Neural progenitor cell (in vitro differentiated cells): ENCODE results near the gene CRISPLD2. TPM values are rescaled to one million over a fixed set of nuclear protein-coding genes. Genes with fewer than 3 reads are reported as not detected.

ENCODE experiments used
- DNase-seq: peaks from one replicate; pipeline ENCODE4 v3.0.0-alpha.2; 2016; ENCODE audit warnings: low spot score
- H2AFZ ChIP-seq: fragments of 200-600 bp; sonication (generic); replicated peaks from 2 replicates; pipeline ENCODE4 v1.6.1; 2016; ENCODE audit warnings: antibody characterized with exemption
- H3F3A ChIP-seq: fragments of 200-600 bp; sonication (generic); 2 replicates; pipeline ENCODE4 v1.6.1; 2016; ENCODE audit warnings: antibody characterized with exemption, low read depth
- H3K27ac ChIP-seq: fragments of 200-600 bp; sonication (generic); 2 replicates; pipeline ENCODE4 v1.5.1; 2016; ENCODE audit warnings: mild to moderate bottlenecking
- H3K27me3 ChIP-seq: fragments of 200-600 bp; sonication (generic); 2 replicates; pipeline ENCODE4 v1.6.1; 2016; ENCODE audit warnings: mild to moderate bottlenecking, moderate library complexity
- H3K36me3 ChIP-seq: fragments of 200-600 bp; sonication (generic); 2 replicates; pipeline ENCODE4 v1.5.1; 2016
- H3K4me1 ChIP-seq: fragments of 200-600 bp; sonication (generic); 2 replicates; pipeline ENCODE4 v1.6.1; 2016; ENCODE audit warnings: mixed run types
- H3K4me2 ChIP-seq: fragments of 200-600 bp; sonication (generic); 2 replicates; pipeline ENCODE4 v1.6.1; 2016
- H3K4me3 ChIP-seq: fragments of 200-600 bp; sonication (generic); 2 replicates; pipeline ENCODE4 v1.5.1; 2016
- H3K79me2 ChIP-seq: fragments of 200-600 bp; sonication (generic); 2 replicates; pipeline ENCODE4 v1.6.1; 2016; ENCODE audit warnings: low read depth
- H3K9ac ChIP-seq: fragments of 200-600 bp; sonication (generic); 2 replicates; pipeline ENCODE4 v1.6.1; 2016
- H3K9me3 ChIP-seq: fragments of 200-600 bp; sonication (generic); 2 replicates; pipeline ENCODE4 v1.5.1; 2016; ENCODE audit warnings: low read depth
- H4K20me1 ChIP-seq: fragments of 200-600 bp; sonication (generic); 2 replicates; pipeline ENCODE4 v1.6.1; 2016; ENCODE audit warnings: low read depth
- H3K27ac Mint-ChIP-seq: 3 replicates; pipeline ENCODE4 v1.8.0; 2021; ENCODE audit warnings: mixed read lengths
- H3K27me3 Mint-ChIP-seq: 2 replicates; pipeline ENCODE4 v1.8.0; 2022; ENCODE audit warnings: low read depth, mild to moderate bottlenecking, inconsistent platforms, moderate library complexity, mixed read lengths; ENCODE audit not compliant: insufficient read depth
- H3K36me3 Mint-ChIP-seq: 3 replicates; pipeline ENCODE4 v1.8.0; 2021; ENCODE audit warnings: mixed read lengths
- H3K4me1 Mint-ChIP-seq: 3 replicates; pipeline ENCODE4 v1.8.0; 2021; ENCODE audit warnings: mixed read lengths
- H3K4me3 Mint-ChIP-seq: 3 replicates; pipeline ENCODE4 v1.8.0; 2021; ENCODE audit warnings: mild to moderate bottlenecking, moderate library complexity, mixed read lengths
- H3K9me3 Mint-ChIP-seq: 3 replicates; pipeline ENCODE4 v1.8.0; 2020; ENCODE audit warnings: mixed read lengths
- EZH2 ChIP-seq: fragments of 200-600 bp; sonication (generic); IDR thresholded peaks from 2 replicates; pipeline ENCODE4 v1.6.1; 2017; ENCODE audit warnings: antibody characterized with exemption, mild to moderate bottlenecking, moderate library complexity
- EZH2phosphoT487 ChIP-seq: fragments of 200-600 bp; sonication (generic); IDR thresholded peaks from 2 replicates; pipeline ENCODE4 v1.6.1; 2017; ENCODE audit warnings: antibody characterized with exemption
- total RNA-seq: library from RNA; depleted of rRNA; stranded (reverse); fragments of >200 nt; gene quantifications from 2 replicates; pipeline ENCODE4 v1.2.3, GENCODE V29; 2015; ENCODE audit warnings: low replicate concordance
- TF ChIP-seq, protein P1 (sequence below): fragments of 200-600 bp; sonication (generic); IDR thresholded peaks from 2 replicates; pipeline ENCODE4 v1.5.1; 2017; ENCODE audit warnings: antibody characterized with exemption, mild to moderate bottlenecking

CRISPLD2 gene
- total RNA-seq, 1 donor from 2014 or later, result 0.11 TPM

DNA sequence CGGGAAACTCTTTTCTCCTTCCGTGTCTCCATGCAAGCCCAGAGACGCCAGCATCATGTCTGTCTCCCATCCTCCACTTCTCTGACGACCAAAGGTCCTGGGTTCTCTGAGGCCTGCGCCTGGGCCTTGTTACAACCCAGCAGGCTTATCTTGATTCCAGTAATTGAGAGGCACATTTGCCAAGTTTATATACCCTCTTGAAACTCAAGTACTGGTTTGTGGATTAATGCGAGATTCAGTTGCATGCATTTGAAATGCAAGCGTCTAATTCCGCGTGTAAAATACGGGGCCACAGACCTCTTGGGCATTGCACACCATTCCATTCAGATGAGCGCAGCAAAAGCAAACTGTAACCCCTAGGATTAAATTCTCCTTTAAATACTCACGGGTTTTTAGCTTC is 28.7 kb upstream of the CRISPLD2 start:
- H3K4me3 Mint-ChIP-seq, result no peak overlapping the region
- no peak overlapping the region for H3K4me2 ChIP-seq

GRCh38 chr16:84791501-84791900 is 28.3 kb upstream of the CRISPLD2 start:
- no peaks in the 10 kb centered on the region for H3K79me2 ChIP-seq
- H2AFZ ChIP-seq, result no peak overlapping the region
- H3K4me3 ChIP-seq, result no peak overlapping the region
- TF ChIP-seq EZH2phosphoT487 (no peak), EZH2 (no peak)
- TF ChIP-seq, protein P1, sequence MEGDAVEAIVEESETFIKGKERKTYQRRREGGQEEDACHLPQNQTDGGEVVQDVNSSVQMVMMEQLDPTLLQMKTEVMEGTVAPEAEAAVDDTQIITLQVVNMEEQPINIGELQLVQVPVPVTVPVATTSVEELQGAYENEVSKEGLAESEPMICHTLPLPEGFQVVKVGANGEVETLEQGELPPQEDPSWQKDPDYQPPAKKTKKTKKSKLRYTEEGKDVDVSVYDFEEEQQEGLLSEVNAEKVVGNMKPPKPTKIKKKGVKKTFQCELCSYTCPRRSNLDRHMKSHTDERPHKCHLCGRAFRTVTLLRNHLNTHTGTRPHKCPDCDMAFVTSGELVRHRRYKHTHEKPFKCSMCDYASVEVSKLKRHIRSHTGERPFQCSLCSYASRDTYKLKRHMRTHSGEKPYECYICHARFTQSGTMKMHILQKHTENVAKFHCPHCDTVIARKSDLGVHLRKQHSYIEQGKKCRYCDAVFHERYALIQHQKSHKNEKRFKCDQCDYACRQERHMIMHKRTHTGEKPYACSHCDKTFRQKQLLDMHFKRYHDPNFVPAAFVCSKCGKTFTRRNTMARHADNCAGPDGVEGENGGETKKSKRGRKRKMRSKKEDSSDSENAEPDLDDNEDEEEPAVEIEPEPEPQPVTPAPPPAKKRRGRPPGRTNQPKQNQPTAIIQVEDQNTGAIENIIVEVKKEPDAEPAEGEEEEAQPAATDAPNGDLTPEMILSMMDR, result no peak
- H3K27ac ChIP-seq, result no peak overlapping the region
- Mint-ChIP-seq H3K4me1 (peaks cover 5% of the 10 kb centered on the region), H3K27ac (no peak overlapping the region), H3K36me3 (no peaks in the 10 kb centered on the region), H3K9me3 (no peaks in the 10 kb centered on the region), H3K4me3 (no peak overlapping the region), H3K27me3 (peaks cover 3% of the 10 kb centered on the region)
- H3K27me3 ChIP-seq, result no peaks in the 10 kb centered on the region
- H3K4me2 ChIP-seq, result no peak overlapping the region
- no peaks in the 10 kb centered on the region for H4K20me1 ChIP-seq
- H3F3A ChIP-seq, result no peaks in the 10 kb centered on the region
- no peak overlapping the region for H3K9ac ChIP-seq
- no peak for DNase-seq
- H3K9me3 ChIP-seq, result no peaks in the 10 kb centered on the region
- H3K4me1 ChIP-seq, result no peaks in the 10 kb centered on the region
- H3K36me3 ChIP-seq, result no peaks in the 10 kb centered on the region

More for the DNA sequence above, 28.7 kb upstream of the CRISPLD2 start:
- no peak overlapping the region for H3K9ac ChIP-seq
- H2AFZ ChIP-seq, result no peak overlapping the region
- no peak for TF ChIP-seq EZH2phosphoT487
- TF ChIP-seq, protein P1, result no peak
- no peak for TF ChIP-seq EZH2
- no peaks in the 10 kb centered on the region for H4K20me1 ChIP-seq
- Mint-ChIP-seq H3K36me3 (no peaks in the 10 kb centered on the region), H3K4me1 (peaks cover 5% of the 10 kb centered on the region), H3K27me3 (peaks cover 3% of the 10 kb centered on the region), H3K27ac (no peak overlapping the region), H3K9me3 (no peaks in the 10 kb centered on the region)
- H3K79me2 ChIP-seq, result no peaks in the 10 kb centered on the region
- H3F3A ChIP-seq, result no peaks in the 10 kb centered on the region
- H3K27me3 ChIP-seq, result no peaks in the 10 kb centered on the region
- H3K27ac ChIP-seq, result no peak overlapping the region
- no peaks in the 10 kb centered on the region for H3K36me3 ChIP-seq
- H3K9me3 ChIP-seq, result no peaks in the 10 kb centered on the region
- no peak for DNase-seq
- no peak overlapping the region for H3K4me3 ChIP-seq
- H3K4me1 ChIP-seq, result no peaks in the 10 kb centered on the region

DNA sequence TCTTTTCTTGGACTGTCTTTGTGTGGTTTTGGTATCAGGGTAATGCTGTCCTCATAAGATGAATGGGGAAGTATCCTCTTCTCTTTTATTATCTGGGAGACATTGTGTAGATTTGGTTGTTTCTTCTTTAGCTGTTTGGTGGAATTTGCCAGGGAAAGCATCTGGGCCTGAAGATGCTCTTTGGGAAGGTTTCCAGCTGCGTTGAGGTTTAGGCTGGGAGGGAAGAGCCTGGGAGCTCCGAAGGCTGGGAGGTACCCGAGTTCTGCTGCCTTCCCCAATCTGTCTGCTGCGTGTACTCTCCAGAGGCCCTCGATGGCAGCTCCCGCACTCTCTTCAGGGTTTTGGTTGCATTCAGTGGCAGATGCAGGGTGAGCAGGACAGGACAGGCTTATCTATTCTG is 25.6 kb upstream of the CRISPLD2 start:
- H3K9me3 ChIP-seq, result no peaks in the 10 kb centered on the region
- H3K79me2 ChIP-seq, result no peaks in the 10 kb centered on the region
- H3K4me1 ChIP-seq, result no peaks in the 10 kb centered on the region
- H3K4me2 ChIP-seq, result no peak overlapping the region
- H3F3A ChIP-seq, result no peaks in the 10 kb centered on the region
- H3K9ac ChIP-seq, result no peak overlapping the region
- H3K4me3 Mint-ChIP-seq, result no peak overlapping the region
- peaks cover 5% of the 10 kb centered on the region for H3K4me1 Mint-ChIP-seq
- no peak overlapping the region for H2AFZ ChIP-seq
- H4K20me1 ChIP-seq, result no peaks in the 10 kb centered on the region
- no peaks in the 10 kb centered on the region for H3K9me3 Mint-ChIP-seq
- H3K27ac Mint-ChIP-seq, result no peak overlapping the region
- no peak for TF ChIP-seq EZH2
- no peak for TF ChIP-seq EZH2phosphoT487
- TF ChIP-seq, protein P1, result no peak
- H3K27me3 Mint-ChIP-seq, result peaks cover 3% of the 10 kb centered on the region
- H3K36me3 ChIP-seq, result no peaks in the 10 kb centered on the region
- no peak for DNase-seq
- no peak overlapping the region for H3K27ac ChIP-seq
- no peaks in the 10 kb centered on the region for H3K36me3 Mint-ChIP-seq
- H3K27me3 ChIP-seq, result no peaks in the 10 kb centered on the region
- H3K4me3 ChIP-seq, result no peak overlapping the region
